Immature natural killer cell (primary cell): Measurements from ENCODE around the gene PPY. TPM values are rescaled to one million over a fixed set of nuclear protein-coding genes. Genes with fewer than 3 reads are reported as not detected.
"Not testable (repeated sequence)": the region's sequence is repeated elsewhere in the genome, so short reads cannot be mapped to it uniquely, and the experiment has no call there.

Experiments used
- DNase-seq, 3 donors: peaks; one replicate each; pipeline ENCODE4 v3.0.0; 2022; ENCODE audit warnings: mixed read lengths in 1 of 3
- H3K27ac Mint-ChIP-seq, 6 donors: one replicate each; pipeline ENCODE4 v1.8.0; 2020; ENCODE audit warnings: mixed read lengths in 6 of 6, mild to moderate bottlenecking in 5 of 6, inconsistent platforms in 4 of 6, moderate library complexity in 3 of 6
- H3K27me3 Mint-ChIP-seq, 3 donors: one replicate each; pipeline ENCODE4 v1.8.0; 2020 to 2021; ENCODE audit warnings: low read depth in 3 of 3, mild to moderate bottlenecking in 3 of 3, mixed read lengths in 3 of 3, moderate library complexity in 3 of 3, inconsistent platforms in 1 of 3
- H3K36me3 Mint-ChIP-seq, 3 donors: one replicate each; pipeline ENCODE4 v1.8.0; 2020; ENCODE audit warnings: mixed read lengths in 3 of 3, inconsistent platforms in 2 of 3, mild to moderate bottlenecking in 2 of 3
- H3K4me1 Mint-ChIP-seq, 2 donors: one replicate each; pipeline ENCODE4 v1.8.0; 2020; ENCODE audit warnings: inconsistent platforms in 2 of 2, mild to moderate bottlenecking in 2 of 2, mixed read lengths in 2 of 2, moderate library complexity in 1 of 2
- H3K4me3 Mint-ChIP-seq, 5 donors: one replicate each; pipeline ENCODE4 v1.8.0; 2020; ENCODE audit warnings: mild to moderate bottlenecking in 5 of 5, mixed read lengths in 5 of 5, inconsistent platforms in 3 of 5, moderate library complexity in 3 of 5
- H3K9me3 Mint-ChIP-seq, 6 donors: one replicate each; pipeline ENCODE4 v1.8.0; 2020; ENCODE audit warnings: mild to moderate bottlenecking in 6 of 6, mixed read lengths in 6 of 6, inconsistent platforms in 4 of 6, moderate library complexity in 3 of 6
- polyA plus RNA-seq, 3 donors: library from polyadenylated mRNA; unstranded; fragments of 300-500 nt; fragmentation: Illumina TruSeq; gene quantifications; one replicate each; pipeline ENCODE4 v1.2.3, GENCODE V29; 2021

The PPY gene
- polyA plus RNA-seq, 3 donors from 2014 or later = not detected

DNA sequence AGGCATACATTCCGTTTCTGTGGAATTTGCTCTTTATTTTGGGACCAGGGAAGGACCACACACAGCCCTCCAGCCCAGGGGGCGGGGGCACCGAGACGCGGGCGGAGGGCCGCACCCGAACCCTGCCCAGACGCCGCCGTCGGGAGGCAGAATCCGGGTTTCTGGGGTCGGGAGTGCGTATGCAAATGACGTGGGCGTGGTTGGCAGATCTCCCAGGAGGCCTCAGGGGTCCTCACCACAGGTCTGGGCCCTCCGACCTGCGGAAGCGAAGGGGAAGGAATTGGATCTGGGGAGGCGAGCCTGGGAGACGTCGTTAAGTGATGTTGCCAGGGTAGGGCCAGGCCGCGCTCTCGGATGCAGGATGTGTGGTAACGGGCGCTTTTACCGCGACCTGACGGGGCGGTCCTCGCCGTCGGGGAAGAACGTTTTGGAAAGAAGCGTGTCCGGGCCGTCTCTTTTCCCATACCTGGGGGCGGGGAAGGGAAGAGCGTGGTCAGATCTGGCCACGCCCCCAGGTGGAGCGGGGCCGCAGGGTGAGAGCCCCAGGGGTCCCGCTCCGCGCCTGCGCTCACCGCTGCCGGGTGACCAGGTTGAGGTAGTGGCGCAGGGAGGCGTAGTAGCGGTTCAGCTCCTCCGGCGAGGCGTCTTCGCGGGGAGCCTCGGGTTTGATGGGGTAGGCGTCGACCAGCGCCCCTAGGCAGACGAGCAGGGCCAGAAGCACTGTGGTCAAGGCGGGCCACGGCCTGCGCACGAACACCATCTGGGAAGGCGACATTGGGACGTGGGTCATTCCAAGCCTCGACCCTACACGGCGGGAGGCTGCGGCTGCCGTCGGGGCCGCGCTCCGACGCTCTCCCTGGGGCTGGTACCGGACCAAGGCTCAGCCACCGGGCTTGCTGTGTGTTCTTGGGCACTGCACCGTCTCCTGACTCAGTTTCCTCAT, 10.7 kb upstream of the PPY start:
- H3K9me3 Mint-ChIP-seq = no peaks in the 10 kb centered on the region
- no peak overlapping the region for H3K27ac Mint-ChIP-seq
- H3K27me3 Mint-ChIP-seq = peaks cover 13 to 17% (median 16%) of the 10 kb centered on the region in 3 donors
- no peaks in the 10 kb centered on the region for H3K36me3 Mint-ChIP-seq
- H3K4me3 Mint-ChIP-seq = peak overlapping the region in 3 of 5 donors; percentile 53 to 66 (median 53)
- no peaks in the 10 kb centered on the region for H3K4me1 Mint-ChIP-seq
- no peak for DNase-seq

DNA sequence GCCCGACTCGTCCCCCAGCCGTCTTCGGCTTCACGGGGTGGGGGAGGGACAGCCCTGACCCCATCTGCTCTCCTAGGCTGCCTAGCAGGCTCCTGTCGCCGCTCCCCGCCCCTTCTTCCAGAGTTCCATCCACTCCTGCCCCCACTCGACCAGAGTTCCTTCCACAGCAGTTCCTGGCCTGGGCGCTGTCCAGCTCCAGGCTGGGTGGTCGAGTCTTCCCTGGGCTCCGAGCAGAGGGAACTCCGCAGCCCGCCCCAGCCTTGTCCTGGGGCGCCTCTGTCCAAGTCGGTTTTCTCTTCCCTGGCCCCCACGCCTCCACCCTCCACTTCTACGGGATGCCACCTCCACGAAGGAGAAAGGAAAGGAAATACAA, 10.1 kb upstream of the PPY start:
- Mint-ChIP-seq H3K4me1 (no peaks in the 10 kb centered on the region), H3K27me3 (peaks cover 13 to 20% (median 16%) of the 10 kb centered on the region in 3 donors), H3K9me3 (no peaks in the 10 kb centered on the region), H3K27ac (no peak overlapping the region), H3K36me3 (no peaks in the 10 kb centered on the region), H3K4me3 (no peak overlapping the region)
- DNase-seq = no peak

DNA sequence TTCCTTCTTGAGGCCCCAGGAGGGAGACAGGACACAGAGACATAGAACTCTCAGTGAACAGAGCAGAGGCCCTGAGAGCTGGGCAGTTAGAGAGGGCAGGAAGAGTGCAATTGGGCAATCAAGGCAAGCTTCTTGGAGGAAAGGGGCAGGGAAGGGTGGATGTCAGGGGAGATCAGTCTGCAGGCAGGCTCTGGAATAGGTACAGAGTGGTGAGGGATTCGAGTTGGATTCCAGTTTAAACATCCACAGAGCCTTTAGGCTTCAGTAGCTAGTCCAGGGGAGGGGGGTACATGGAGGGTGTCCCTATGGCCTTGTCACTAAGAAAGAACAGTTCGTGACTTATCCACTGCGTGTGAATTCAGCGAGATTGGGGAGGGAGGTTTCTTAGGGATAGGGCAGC, 9.5 kb upstream of the PPY start:
- H3K27me3 Mint-ChIP-seq = peaks cover 13 to 20% (median 16%) of the 10 kb centered on the region in 3 donors
- H3K36me3 Mint-ChIP-seq = no peaks in the 10 kb centered on the region
- H3K9me3 Mint-ChIP-seq = no peaks in the 10 kb centered on the region
- DNase-seq = no peak
- no peaks in the 10 kb centered on the region for H3K4me1 Mint-ChIP-seq
- no peak overlapping the region for H3K27ac Mint-ChIP-seq
- peak overlapping the region in 1 of 5 donors; percentile 28 for H3K4me3 Mint-ChIP-seq

DNA sequence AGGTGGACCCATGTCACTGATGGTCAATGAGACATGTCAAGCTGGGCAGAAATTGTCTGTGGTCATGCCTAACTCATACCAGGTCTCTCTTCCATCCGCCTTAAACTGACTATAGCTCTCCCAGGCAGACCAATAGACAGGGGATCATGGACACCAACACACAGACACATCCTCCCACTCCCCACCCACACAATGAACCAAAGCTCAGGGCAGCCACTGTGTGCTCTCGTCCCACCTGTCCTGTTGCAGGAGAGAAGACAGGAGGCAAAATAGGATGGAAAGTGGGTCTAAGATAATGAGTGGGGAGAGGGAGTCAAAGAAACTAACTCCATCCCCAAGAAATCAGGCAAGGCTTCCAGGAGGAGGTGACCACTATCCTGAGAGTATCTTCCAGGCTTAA, 8.3 kb upstream of the PPY start:
- DNase-seq = no peak
- H3K27me3 Mint-ChIP-seq = peaks cover 13 to 20% (median 14%) of the 10 kb centered on the region in 3 donors
- no peaks in the 10 kb centered on the region for H3K36me3 Mint-ChIP-seq
- H3K4me3 Mint-ChIP-seq = no peak overlapping the region
- no peaks in the 10 kb centered on the region for H3K9me3 Mint-ChIP-seq
- no peaks in the 10 kb centered on the region for H3K4me1 Mint-ChIP-seq
- H3K27ac Mint-ChIP-seq = no peak overlapping the region

DNA sequence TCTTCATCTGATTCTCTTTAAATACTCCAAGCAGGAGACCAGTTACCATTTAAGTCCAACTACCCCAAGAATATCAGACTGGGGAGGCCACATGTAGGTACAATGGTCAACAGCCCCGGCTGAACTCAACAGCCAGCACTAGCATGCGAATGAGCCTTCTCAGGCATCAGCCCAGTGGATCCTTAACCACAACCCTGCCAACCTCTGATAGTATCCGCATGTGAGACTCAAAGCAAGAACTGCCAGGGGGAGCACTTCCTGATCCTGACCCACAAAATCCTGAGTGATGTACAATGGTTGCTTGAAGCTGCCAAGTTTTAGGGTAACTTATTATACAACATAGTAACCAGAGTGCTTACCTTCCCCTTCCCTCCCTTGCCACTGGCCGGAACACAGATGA, 7.5 kb upstream of the PPY start:
- DNase-seq = no peak
- Mint-ChIP-seq H3K4me1 (no peaks in the 10 kb centered on the region), H3K4me3 (no peak overlapping the region), H3K9me3 (no peaks in the 10 kb centered on the region), H3K36me3 (no peaks in the 10 kb centered on the region), H3K27ac (no peak overlapping the region), H3K27me3 (peaks cover 11 to 20% (median 13%) of the 10 kb centered on the region in 3 donors)

DNA sequence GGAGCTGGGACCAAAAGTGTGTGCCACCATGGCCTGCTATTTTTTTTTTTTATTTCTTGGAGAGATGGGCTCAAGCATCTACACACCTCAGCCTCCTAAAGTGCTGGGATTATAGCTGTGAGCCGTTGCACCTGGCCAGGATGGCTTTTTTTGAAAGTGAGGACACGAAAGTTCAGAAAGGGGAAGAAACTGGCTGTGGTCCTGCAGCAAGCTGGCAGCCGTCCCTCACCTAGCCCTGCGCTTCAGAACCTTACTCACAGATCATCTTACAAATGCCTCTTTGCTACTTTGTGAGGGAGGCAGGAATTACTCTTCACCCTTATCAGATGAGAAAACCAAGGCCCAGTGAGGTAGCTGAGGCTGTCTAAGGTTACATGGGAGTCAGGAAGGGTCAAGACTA, 4.5 kb upstream of the PPY start:
- H3K4me3 Mint-ChIP-seq = no peak overlapping the region
- peaks cover 1 to 6% of the 10 kb centered on the region in 2 donors for H3K4me1 Mint-ChIP-seq
- no peaks in the 10 kb centered on the region for H3K36me3 Mint-ChIP-seq
- DNase-seq = no peak
- H3K9me3 Mint-ChIP-seq = no peaks in the 10 kb centered on the region
- H3K27ac Mint-ChIP-seq = no peak overlapping the region
- H3K27me3 Mint-ChIP-seq = peaks cover 13 to 19% (median 14%) of the 10 kb centered on the region in 3 donors

DNA sequence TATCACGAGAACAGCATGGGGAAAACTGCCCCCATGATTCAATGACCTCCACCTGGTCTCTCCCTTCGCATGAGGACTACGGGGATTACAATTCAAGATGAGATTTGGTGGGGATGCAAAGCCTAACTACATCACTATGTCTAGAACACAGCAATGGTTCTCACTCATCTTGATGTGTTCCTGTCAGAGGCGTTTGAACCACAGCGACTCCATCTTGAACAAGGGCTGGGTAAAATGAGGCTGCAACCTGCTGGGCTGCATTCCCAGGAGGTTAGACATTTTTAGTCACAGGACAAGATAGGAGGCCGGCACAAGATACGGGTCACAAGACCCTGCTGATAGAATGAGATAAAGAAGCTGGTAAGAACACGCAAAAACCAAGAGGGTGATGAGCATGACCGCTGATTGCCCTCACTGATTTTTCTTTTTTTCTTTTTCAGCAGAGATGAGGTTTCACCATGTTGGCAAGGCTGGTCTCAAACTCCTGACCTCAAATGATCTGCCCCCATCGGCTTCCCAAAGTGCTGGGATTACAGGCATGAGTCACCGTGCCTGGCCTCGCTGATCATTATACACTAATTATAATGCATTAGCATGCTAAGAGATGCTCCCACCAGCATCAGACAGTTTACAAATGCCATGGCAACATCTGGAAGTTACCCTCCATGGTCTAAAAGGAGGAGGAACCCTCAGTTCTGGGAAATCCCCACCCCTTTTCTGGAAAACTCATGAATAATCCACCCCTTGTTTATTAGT, 3.0 kb upstream of the PPY start:
- H3K36me3 Mint-ChIP-seq = no peaks in the 10 kb centered on the region
- no peak for DNase-seq
- H3K9me3 Mint-ChIP-seq = no peaks in the 10 kb centered on the region
- H3K4me1 Mint-ChIP-seq = peaks cover 1 to 6% of the 10 kb centered on the region in 2 donors
- H3K27ac Mint-ChIP-seq = no peak overlapping the region
- H3K27me3 Mint-ChIP-seq = peaks cover 8 to 14% (median 10%) of the 10 kb centered on the region in 3 donors
- H3K4me3 Mint-ChIP-seq = no peak overlapping the region

DNA sequence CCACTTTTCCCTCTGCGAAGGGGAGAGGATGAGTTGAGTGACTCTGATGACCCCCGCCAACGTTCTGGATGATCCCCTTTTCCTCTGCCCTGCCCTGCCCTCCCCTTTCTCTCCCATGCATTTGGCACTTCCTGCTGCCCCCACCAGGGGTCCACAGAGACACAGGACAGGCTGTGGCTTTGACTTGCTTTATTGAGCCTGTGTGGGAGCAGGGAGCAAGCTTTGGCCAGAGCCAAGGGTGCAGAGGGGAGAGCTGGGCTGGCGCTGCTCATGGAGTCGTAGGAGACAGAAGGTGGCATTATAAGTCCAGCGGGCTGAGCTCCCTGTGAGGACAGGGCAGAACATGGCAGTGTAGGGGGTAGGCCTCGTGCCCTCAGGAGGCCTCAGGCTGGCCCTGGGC, 1.6 kb downstream of the PPY start:
- H3K27ac Mint-ChIP-seq = no peak overlapping the region

DNA sequence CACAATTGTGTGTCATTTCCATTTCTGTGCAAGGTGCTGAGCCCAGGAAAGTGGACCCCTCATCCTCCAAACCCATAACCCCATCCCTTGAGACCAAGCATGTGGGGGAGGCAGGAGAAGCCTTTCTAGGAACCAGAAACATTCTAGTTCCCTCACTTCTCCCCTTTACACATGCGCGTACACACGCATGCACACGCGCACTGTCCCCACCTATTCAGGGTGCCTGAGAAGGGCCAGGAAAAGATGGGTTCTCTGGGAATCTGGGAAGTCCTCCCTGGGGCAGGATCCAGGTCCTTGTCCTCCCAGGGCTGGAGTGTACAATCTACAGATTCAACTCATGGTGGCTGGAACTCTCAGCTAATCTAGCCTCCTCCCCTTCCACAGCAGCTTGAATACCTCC, 2.4 kb downstream of the PPY start:
- H3K4me1 Mint-ChIP-seq = peaks cover 11 to 12% of the 10 kb centered on the region in 2 donors
- H3K27ac Mint-ChIP-seq = no peak overlapping the region
- H3K4me3 Mint-ChIP-seq = peak overlapping the region in 1 of 5 donors; percentile 36
- H3K27me3 Mint-ChIP-seq = peaks cover 3 to 15% (median 11%) of the 10 kb centered on the region in 3 donors
- no peak for DNase-seq
- no peaks in the 10 kb centered on the region for H3K9me3 Mint-ChIP-seq
- H3K36me3 Mint-ChIP-seq = no peaks in the 10 kb centered on the region

More for the DNA sequence above, 1.6 kb downstream of the PPY start:
- no peak for DNase-seq
- Mint-ChIP-seq H3K27me3 (peaks cover 3 to 15% (median 11%) of the 10 kb centered on the region in 3 donors), H3K36me3 (no peaks in the 10 kb centered on the region), H3K9me3 (no peaks in the 10 kb centered on the region), H3K4me1 (peaks cover 11 to 12% of the 10 kb centered on the region in 2 donors), H3K4me3 (no peak overlapping the region)

DNA sequence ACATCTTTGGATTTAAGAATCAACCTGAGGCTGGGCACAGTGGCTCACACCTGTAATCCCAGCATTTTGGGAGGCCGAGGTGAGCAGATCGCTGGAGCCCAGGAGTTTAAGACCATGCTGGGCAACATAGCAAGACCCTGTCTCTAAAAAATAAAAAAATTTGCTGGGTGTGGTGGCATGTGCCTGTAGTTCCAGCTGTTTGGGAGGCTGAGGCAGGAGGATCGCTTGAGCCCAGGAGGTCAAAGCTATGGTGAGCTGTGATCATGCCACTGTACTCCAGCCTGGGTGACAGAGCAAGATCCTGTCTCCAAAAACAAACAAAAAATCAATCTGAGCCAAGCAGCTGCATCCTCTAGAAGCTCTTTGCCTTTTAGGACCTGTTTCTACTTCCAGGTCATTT, 2.8 kb downstream of the PPY start:
- not testable (repeated sequence) for H3K27ac Mint-ChIP-seq, H3K9me3 Mint-ChIP-seq, H3K36me3 Mint-ChIP-seq, DNase-seq
- peaks cover 11 to 12% of the 10 kb centered on the region in 2 donors for H3K4me1 Mint-ChIP-seq
- H3K4me3 Mint-ChIP-seq = peak overlapping the region in 2 of 5 donors; percentile 23 to 36
- peaks cover 3 to 17% (median 11%) of the 10 kb centered on the region in 3 donors for H3K27me3 Mint-ChIP-seq

DNA sequence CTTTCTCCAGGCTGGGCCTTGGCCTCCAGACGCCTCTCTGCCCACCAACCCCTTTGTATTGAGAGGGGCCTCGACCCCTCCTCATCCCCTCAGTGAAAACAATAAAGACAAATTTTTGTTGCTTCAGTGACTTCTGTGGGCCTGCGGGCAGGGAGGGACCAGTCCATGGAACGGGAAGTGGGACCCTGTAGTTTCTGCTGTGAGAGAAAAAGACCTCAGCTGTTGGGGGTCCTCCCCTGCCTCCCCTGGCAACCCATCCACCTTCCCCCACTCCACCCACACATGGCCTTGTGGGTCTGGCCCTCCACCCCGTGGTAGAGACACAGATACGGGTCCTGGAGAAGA, 3.5 kb downstream of the PPY start:
- Mint-ChIP-seq H3K9me3 (no peaks in the 10 kb centered on the region), H3K27me3 (peaks cover 3 to 12% (median 9%) of the 10 kb centered on the region in 3 donors), H3K4me1 (peaks cover 8 to 11% of the 10 kb centered on the region in 2 donors), H3K36me3 (no peaks in the 10 kb centered on the region), H3K4me3 (peak overlapping the region in 2 of 5 donors; percentile 36), H3K27ac (no peak overlapping the region)
- DNase-seq = no peak

DNA sequence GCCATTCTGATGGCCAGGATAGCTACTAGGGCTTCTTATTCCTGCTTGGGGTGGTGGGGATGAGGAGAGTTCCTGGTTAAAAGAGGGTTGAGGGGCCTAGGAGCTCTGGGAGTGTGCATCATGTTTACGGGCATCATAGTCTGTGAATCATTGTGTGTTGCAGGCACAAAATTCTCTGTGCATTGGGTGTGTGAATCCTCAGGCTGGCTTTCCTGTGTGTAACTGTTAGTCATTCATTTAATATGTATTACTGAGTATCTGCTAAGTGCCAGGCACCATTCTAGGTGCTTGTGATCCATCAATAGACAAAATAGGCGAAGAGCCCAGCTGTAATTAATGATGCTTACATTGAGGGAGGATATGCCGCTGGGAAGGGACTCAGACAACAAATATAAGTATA, 5.8 kb downstream of the PPY start:
- Mint-ChIP-seq H3K4me1 (peaks cover 5 to 11% of the 10 kb centered on the region in 2 donors), H3K4me3 (peak overlapping the region in 3 of 5 donors; percentile 2 to 31 (median 10)), H3K27ac (no peak overlapping the region), H3K27me3 (peaks cover 3 to 14% (median 10%) of the 10 kb centered on the region in 3 donors), H3K9me3 (no peaks in the 10 kb centered on the region), H3K36me3 (no peaks in the 10 kb centered on the region)
- DNase-seq = no peak

DNA sequence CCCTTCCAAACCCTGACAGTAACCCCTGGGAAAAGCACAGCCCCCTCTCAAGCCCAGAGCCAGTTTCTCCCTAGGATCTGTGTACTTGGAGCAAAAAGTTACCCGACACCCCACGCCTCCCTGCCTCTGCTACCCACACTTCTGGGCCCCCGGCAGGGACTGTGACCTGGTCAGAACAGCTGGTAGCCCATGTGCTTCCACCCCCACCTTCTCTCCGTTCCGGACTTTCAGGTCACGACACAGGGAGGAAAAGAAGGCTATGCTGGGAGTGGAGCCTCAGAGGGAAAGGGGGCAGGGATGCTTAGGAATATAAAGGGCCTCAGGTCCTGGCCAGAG, 6.4 kb downstream of the PPY start:
- Mint-ChIP-seq H3K9me3 (no peaks in the 10 kb centered on the region), H3K27me3 (peaks cover 4 to 14% (median 13%) of the 10 kb centered on the region in 3 donors), H3K4me3 (no peak overlapping the region), H3K4me1 (peaks cover 5 to 11% of the 10 kb centered on the region in 2 donors), H3K36me3 (no peaks in the 10 kb centered on the region), H3K27ac (no peak overlapping the region)
- DNase-seq = no peak

DNA sequence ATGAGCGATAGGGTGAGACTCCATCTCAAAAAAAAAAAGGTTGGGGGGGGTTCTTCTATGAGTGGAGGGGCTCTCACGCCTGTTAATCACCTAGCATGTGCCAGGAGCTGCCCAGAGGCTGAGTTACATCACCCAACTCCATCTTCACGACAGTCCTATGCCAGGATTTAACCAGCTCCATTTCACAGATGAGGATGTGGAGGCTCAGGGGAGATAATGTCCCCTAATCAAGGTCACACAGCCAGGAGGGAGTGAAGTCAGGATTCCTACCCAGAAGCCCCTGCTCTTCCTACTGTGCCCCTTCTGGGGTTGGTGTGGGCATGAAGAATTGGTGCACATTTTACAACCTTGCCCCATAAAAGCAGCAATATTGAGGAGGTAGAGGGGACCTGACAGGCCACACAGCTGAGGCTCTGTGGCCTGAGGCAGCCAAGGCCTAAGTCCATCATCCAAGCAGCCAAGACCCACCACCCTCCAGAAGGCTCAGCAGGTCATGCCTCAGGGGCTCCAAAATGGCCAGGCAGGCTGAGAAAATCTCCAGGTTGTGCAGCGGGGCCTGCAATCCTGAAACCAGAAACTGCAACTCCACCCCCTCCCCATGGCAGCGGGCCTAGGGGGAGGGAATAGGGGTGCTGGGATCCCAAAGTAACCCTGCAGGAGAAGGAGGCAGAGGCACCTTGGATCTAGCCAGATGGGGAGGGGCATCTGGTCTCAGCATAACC, 6.9 kb downstream of the PPY start:
- no peaks in the 10 kb centered on the region for H3K9me3 Mint-ChIP-seq
- no peak for DNase-seq
- H3K4me1 Mint-ChIP-seq = peaks cover 5 to 11% of the 10 kb centered on the region in 2 donors
- no peak overlapping the region for H3K27ac Mint-ChIP-seq
- no peak overlapping the region for H3K4me3 Mint-ChIP-seq
- H3K36me3 Mint-ChIP-seq = no peaks in the 10 kb centered on the region
- H3K27me3 Mint-ChIP-seq = peaks cover 4 to 14% (median 11%) of the 10 kb centered on the region in 3 donors
